HepG2 (cell line): ENCODE data around the gene AHNAK. TPM values are rescaled to one million over a fixed set of nuclear protein-coding genes. Genes with fewer than 3 reads are reported as not detected.

ENCODE experiments used
- AKAP8 ChIP-seq: sonication (generic); formaldehyde crosslinking; IDR thresholded peaks from 2 replicates; pipeline ENCODE4 v1.5.1; 2020; ENCODE audit warnings: mild to moderate bottlenecking, missing genetic modification reagents
- ARID2 ChIP-seq: sonication (generic); formaldehyde crosslinking; IDR thresholded peaks from 2 replicates; pipeline ENCODE4 v1.8.1; 2022; ENCODE audit warnings: mild to moderate bottlenecking, missing genetic modification reagents, borderline replicate concordance
- ATRX ChIP-seq: sonication (generic); formaldehyde crosslinking; IDR thresholded peaks from 2 replicates; pipeline ENCODE4 v1.4.0; 2020; ENCODE audit warnings: missing genetic modification reagents, borderline replicate concordance
- HBP1 ChIP-seq: IDR thresholded peaks from 2 replicates; pipeline ENCODE4 v1.6.1; 2016; ENCODE audit warnings: low read depth, control low read depth
- JUNB ChIP-seq: sonication (generic); formaldehyde crosslinking; IDR thresholded peaks from 2 replicates; pipeline ENCODE4 v1.8.0; 2022; ENCODE audit warnings: missing genetic modification reagents, mild to moderate bottlenecking, borderline replicate concordance
- SMAD1 ChIP-seq: sonication (generic); formaldehyde crosslinking; IDR thresholded peaks from 2 replicates; pipeline ENCODE4 v1.4.0; 2020; ENCODE audit warnings: missing genetic modification reagents, low read depth, mild to moderate bottlenecking, borderline replicate concordance
- SOX5 ChIP-seq: IDR thresholded peaks from 2 replicates; pipeline ENCODE4 v1.6.1; 2016; ENCODE audit warnings: borderline replicate concordance
- SP140L ChIP-seq: sonication (generic); formaldehyde crosslinking; IDR thresholded peaks from 2 replicates; pipeline ENCODE4 v1.4.0; 2020; ENCODE audit warnings: missing genetic modification reagents, borderline replicate concordance
- TAF1 ChIP-seq: sonication (generic); formaldehyde crosslinking; IDR thresholded peaks from 2 replicates; pipeline ENCODE4 v1.4.0; 2020; ENCODE audit warnings: missing genetic modification reagents
- THAP7 ChIP-seq: sonication (generic); formaldehyde crosslinking; IDR thresholded peaks from 2 replicates; pipeline ENCODE4 v1.8.1; 2023; ENCODE audit warnings: mild to moderate bottlenecking, missing genetic modification reagents
- ZBTB37 ChIP-seq: sonication (generic); formaldehyde crosslinking; IDR thresholded peaks from 2 replicates; pipeline ENCODE4 v1.4.0; 2020; ENCODE audit warnings: mild to moderate bottlenecking, missing genetic modification reagents
- ZNF549 ChIP-seq: sonication (generic); formaldehyde crosslinking; IDR thresholded peaks from 2 replicates; pipeline ENCODE4 v1.5.0; 2020; ENCODE audit warnings: missing genetic modification reagents
- ZNF713 ChIP-seq: sonication (generic); formaldehyde crosslinking; IDR thresholded peaks from 2 replicates; pipeline ENCODE4 v1.4.0; 2020; ENCODE audit warnings: mild to moderate bottlenecking, missing genetic modification reagents
- polyA plus RNA-seq, 8 experiments: library from polyadenylated mRNA; depleted of rRNA in 3 of 8; stranded (reverse) in 7 of 8; unstranded in 1 of 8; fragments of >200 nt; fragmentation: Illumina TruSeq in 4 of 8; extraction: Trizol in 4 of 8; gene quantifications; 2 replicates each; pipeline versions ENCODE4 v1.2.1 to v1.2.3, GENCODE V29; 2011 to 2016; ENCODE audit warnings: low read depth in 4 of 8, missing spikeins in 1 of 8, mixed read lengths in 1 of 8; ENCODE audit not compliant: insufficient read depth in 1 of 8
- total RNA-seq, 5 experiments: library from RNA; depleted of rRNA; stranded (reverse); fragments of >200 nt; fragmentation: Illumina TruSeq; extraction: Trizol; gene quantifications; 2 replicates each; pipeline ENCODE4 v1.2.3, GENCODE V29; 2016; ENCODE audit warnings: low read depth in 1 of 5
- TF ChIP-seq, protein P1 (sequence below): sonication (generic); formaldehyde crosslinking; IDR thresholded peaks from 2 replicates; pipeline ENCODE4 v1.4.0; 2020; ENCODE audit warnings: missing genetic modification reagents, borderline replicate concordance
- TF ChIP-seq, protein P2 (sequence below): sonication (generic); formaldehyde crosslinking; IDR thresholded peaks from 2 replicates; pipeline ENCODE4 v1.8.0; 2022; ENCODE audit warnings: missing genetic modification reagents, low read depth, mild to moderate bottlenecking, borderline replicate concordance
- TF ChIP-seq, protein P3 (sequence below): sonication (generic); formaldehyde crosslinking; IDR thresholded peaks from 2 replicates; pipeline ENCODE4 v1.8.1; 2022; ENCODE audit warnings: low read depth, mild to moderate bottlenecking, missing genetic modification reagents

AHNAK gene
- total and polyA plus RNA-seq, 2 of the 13 experiments (the other 11 are each of a cell fraction or from before 2014, with no cell fraction given), result 23.4 to 25.0 TPM

DNA sequence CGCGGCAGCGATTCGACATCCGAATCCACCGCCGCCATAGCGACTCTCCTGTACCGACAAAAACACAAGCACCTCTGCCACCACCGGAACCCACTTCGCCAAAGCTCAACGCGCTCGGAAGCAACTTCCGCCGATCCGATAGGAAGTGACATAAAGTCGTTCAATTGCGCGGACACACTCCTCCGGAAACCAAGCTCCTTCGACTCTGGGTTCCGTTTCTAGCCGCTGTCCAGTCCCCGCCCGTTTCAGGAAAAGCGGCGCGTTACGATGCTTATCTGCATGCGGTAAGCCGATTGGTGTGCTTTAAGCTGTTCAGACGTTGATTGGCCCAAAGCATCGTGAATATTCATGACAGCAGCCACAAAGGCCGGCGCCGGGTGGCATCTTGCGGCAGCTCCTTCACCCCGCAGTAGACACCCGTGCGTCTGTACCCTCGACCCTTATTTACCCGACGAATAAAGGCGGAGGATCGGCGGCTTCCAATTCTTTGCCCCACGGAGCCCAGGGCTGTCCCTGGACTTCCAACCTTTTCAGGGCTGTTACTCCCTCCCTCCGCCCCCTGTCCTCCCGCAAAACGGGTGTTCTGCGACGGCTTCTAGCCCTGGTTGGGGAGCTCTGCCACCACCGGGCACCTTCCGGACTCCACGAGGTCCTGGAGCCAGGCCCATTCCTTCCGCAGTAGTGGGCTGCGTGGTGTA, 45.0 kb upstream of the AHNAK start, which contains the start of gene TUT1 (continued):
- TF ChIP-seq, protein P1, sequence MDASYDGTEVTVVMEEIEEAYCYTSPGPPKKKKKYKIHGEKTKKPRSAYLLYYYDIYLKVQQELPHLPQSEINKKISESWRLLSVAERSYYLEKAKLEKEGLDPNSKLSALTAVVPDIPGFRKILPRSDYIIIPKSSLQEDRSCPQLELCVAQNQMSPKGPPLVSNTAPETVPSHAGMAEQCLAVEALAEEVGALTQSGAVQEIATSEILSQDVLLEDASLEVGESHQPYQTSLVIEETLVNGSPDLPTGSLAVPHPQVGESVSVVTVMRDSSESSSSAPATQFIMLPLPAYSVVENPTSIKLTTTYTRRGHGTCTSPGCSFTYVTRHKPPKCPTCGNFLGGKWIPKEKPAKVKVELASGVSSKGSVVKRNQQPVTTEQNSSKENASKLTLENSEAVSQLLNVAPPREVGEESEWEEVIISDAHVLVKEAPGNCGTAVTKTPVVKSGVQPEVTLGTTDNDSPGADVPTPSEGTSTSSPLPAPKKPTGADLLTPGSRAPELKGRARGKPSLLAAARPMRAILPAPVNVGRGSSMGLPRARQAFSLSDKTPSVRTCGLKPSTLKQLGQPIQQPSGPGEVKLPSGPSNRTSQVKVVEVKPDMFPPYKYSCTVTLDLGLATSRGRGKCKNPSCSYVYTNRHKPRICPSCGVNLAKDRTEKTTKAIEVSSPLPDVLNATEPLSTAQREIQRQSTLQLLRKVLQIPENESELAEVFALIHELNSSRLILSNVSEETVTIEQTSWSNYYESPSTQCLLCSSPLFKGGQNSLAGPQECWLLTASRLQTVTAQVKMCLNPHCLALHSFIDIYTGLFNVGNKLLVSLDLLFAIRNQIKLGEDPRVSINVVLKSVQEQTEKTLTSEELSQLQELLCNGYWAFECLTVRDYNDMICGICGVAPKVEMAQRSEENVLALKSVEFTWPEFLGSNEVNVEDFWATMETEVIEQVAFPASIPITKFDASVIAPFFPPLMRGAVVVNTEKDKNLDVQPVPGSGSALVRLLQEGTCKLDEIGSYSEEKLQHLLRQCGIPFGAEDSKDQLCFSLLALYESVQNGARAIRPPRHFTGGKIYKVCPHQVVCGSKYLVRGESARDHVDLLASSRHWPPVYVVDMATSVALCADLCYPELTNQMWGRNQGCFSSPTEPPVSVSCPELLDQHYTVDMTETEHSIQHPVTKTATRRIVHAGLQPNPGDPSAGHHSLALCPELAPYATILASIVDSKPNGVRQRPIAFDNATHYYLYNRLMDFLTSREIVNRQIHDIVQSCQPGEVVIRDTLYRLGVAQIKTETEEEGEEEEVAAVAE (CRISPR knock-in tag), result no peak
- 0 out of 2 replicates have a peak, but pooled peaks have one; percentile 84 for TF ChIP-seq THAP7 (CRISPR knock-in tag)
- TF ChIP-seq ZBTB37 (CRISPR knock-in tag), result peak; percentile 82; the same call in 1 of the 2 replicates
- TF ChIP-seq ZNF713, result no peak
- no peak for TF ChIP-seq ATRX (CRISPR knock-in tag)
- no peak for TF ChIP-seq JUNB
- peak; percentile 87 for TF ChIP-seq TAF1
- TF ChIP-seq, protein P2, sequence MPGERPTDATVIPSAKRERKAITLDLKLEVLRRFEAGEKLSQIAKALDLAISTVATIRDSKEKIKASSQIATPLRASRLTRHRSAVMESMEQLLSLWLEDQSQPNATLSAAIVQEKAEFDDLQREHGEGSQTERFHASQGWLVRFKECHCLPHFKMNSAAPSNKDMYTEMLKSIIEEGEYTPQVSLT (CRISPR knock-in tag), result no peak
- no peak for TF ChIP-seq AKAP8 (CRISPR knock-in tag)
- TF ChIP-seq SMAD1 (CRISPR knock-in tag), result peak; percentile 54; the same call in 1 of the 2 replicates
- TF ChIP-seq SOX5 (CRISPR knock-in tag), result no peak; the same call in 1 of the 2 replicates
- 0 out of 2 replicates have a peak, but pooled peaks have one; percentile 76 for TF ChIP-seq SP140L (CRISPR knock-in tag)
- no peak for TF ChIP-seq ZNF549 (CRISPR knock-in tag)
- TF ChIP-seq, protein P3, sequence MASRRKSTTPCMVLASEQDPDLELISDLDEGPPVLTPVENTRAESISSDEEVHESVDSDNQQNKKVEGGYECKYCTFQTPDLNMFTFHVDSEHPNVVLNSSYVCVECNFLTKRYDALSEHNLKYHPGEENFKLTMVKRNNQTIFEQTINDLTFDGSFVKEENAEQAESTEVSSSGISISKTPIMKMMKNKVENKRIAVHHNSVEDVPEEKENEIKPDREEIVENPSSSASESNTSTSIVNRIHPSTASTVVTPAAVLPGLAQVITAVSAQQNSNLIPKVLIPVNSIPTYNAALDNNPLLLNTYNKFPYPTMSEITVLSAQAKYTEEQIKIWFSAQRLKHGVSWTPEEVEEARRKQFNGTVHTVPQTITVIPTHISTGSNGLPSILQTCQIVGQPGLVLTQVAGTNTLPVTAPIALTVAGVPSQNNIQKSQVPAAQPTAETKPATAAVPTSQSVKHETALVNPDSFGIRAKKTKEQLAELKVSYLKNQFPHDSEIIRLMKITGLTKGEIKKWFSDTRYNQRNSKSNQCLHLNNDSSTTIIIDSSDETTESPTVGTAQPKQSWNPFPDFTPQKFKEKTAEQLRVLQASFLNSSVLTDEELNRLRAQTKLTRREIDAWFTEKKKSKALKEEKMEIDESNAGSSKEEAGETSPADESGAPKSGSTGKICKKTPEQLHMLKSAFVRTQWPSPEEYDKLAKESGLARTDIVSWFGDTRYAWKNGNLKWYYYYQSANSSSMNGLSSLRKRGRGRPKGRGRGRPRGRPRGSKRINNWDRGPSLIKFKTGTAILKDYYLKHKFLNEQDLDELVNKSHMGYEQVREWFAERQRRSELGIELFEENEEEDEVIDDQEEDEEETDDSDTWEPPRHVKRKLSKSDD (CRISPR knock-in tag), result peak; percentile 89; the same call in 1 of the 2 replicates
- TF ChIP-seq HBP1 (CRISPR knock-in tag), result peak; percentile 87; the same call in 1 of the 2 replicates
- TF ChIP-seq ARID2, result peak; percentile 83
